HG03558 (cell line): ENCODE results near the gene MYBPC1.

Experiments
- ATAC-seq: cut with Tn5 transposase; IDR thresholded peaks from one replicate; pipeline ENCODE4 v1.9.1; 2021; ENCODE audit warnings: moderate number of reproducible peaks; ENCODE audit not compliant: unreplicated experiment; ENCODE audit errors: extremely low read depth

MYBPC1 gene

DNA sequence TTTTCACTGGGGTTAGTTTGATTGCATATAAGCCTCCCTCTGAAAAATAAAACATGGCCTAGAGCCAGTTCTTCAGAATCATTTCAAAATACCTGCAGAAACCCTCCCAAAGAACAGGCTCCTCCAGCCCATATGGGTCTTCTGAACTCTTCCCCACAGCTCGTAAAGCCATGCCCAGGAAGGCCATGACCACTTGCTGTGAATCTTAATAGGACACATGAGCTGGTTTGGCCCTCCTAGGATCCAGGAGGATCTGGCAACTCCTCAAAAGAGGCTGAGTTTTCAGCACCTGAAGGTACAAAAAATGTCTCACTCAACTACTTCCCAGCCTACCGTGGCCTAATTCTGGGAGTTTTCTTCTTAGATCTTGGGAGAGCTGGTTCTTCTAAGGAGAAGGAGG is 2.4 kb downstream of the MYBPC1 start:
- no peak for ATAC-seq

DNA sequence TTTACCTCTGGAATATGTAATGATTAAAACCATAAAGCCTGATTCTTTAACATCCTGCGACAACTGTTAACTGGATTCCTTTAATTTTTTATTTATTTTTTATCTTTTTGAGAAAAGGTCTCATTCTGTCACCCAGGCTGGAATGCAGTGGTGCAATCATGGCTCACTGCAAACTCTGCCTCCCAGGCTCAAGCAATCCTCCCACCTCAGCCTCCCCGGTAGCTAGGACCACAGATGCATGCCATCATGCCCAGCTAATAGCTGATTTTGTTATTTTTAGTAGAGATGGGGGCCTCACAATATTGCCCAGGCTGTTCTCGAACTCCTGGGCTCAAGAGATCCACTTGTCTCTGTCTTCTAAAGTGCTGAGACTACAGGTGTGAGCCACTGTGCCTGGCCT is 3.7 kb downstream of the MYBPC1 start:
- ATAC-seq = no peak

DNA sequence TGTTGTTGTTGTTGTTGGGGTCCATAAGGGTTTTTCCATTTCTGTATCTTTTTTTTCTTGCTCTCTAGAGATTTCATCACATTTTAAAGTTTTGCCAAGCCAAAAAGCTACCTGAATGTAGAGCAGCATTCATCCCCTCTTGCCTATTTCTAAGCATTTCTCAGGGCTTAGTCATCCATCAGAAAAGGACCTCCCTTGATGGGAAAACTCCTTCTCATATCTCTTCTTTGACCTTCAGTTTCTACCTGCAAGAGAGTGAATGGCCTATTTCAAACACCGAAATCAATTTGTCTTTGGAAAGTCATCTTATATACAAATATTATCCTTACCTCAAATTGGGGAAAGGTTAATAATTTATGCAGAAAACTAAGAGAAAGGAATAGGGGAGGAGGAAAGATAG is 4.5 kb downstream of the MYBPC1 start:
- ATAC-seq = no peak

DNA sequence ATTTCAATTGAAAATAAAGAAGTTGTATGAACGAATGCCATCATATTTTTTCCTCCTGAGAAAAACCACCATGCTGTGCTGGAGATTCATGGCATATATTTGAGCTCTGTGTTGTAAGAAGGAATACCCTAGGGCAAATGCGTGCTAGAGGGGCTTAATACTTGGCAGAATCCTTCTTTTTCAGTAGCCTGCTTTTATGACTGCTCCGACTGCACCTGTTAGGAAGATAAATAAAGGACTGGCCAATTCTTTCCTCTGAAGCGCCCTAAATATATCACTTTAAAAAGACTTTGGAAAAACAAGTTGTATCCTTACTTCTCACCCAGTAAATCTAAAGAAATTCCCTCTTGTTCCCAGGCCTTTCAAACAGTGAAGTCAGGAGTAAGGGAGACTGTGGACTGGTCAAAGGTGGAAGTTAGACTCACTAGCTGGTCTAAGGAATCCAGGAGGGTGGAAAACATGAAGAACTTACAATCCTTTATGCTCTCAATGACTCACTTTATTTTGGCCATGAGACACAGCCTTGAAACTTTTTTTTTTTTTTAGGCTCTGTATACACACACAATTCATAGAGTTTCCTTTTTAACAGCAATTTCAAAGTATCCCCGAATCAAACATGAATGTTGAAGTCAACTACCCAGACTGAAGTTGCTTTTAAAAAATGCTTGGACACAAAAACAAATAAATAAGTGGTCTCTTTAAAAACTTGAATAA is 5.2 kb downstream of the MYBPC1 start:
- ATAC-seq = no peak

DNA sequence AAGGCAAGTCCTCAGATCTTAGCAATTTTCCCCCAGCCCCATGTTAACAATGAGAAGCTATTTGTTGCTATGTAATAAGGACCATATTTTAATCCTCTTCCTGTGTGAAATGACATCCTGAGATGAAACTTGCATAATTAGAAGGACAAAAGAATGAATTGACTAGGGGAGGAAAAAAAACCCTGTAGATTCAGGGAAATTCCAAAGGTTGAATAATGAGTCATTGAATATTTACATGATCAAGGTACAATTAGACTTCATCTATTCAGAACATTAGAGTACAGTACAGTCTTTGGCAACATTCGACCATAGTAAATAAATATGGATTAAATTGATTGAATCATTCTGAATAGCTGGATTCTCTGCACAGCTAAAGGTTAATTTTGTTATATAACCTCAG is 9.4 kb downstream of the MYBPC1 start:
- ATAC-seq = no peak

DNA sequence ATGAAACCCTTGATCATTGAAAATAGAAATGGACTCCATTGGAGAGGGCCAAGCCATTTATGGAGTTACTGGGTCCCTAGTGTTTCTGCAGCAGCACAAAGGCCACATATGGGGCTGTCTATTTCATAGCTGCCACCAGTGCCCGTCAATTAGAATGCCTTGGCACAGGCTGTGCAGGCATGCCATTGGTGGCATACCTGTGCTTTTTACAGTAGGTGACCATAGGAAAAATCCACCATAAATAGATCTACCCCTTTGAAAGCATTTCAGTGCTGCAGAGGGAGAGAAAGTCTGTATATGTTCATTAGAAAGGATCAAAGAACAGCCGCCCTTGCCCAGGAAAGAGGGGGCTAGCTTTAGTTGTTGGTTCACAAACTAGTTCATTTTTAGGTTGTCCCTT is 13.1 kb downstream of the MYBPC1 start:
- no peak for ATAC-seq

DNA sequence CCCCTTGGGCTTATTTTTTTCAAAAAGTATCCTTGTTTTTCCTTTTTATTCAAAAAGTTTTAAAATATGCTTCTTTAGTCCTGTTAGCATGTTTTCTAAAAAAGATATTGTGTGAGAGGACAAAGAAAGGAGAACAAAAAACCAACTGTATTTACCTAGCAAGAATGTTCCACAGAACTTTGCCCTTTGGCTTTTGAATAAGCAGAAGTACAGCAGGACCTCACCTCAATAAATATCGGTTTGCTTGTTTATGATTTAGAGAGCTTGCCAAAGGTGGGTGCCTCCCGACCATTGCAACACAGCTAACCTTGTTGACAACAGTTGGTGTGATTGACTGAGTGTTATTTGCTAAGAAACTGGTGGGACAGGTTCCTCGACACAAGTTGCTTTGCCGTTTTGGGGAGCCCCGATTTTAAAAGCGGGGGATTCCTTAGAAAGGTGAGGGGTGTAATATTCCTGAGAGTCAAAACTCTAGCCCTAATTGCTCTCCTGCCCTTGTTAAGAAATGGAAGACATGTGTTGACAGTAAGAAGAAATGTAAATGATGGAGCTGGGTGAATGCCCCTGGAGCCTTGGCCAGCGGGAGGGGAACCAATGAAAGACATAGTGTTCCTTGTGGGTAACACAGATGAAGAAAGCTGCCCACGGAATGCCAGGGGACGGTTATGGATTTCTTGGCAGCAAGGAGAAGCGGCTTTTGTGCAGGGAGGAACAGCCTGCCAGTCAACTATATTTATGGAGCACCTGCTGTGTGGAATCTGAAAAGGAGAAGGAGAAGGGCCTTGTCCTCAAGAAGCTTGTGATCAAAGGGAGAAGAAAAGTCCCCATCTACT is 13.7 kb downstream of the MYBPC1 start:
- ATAC-seq = no peak

DNA sequence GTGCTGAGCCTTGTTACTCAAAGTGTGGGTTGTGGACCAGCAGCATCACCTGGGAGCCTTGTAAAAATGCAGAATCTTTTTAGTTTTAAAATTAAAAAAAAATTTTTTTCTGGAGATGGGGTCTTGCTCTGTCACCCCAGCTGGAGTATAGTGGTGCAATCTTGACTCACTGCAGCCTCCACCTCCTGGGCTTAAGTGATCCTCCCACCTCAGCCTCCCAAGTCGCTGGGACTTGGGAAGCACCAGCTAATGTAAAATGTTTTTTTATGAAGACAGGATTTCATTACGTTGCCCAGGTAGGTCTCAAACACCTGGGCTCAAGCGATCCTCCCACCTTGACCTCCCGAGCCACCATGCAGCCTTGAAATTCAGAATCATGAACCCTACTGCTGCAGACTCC is 14.4 kb downstream of the MYBPC1 start:
- no peak for ATAC-seq

DNA sequence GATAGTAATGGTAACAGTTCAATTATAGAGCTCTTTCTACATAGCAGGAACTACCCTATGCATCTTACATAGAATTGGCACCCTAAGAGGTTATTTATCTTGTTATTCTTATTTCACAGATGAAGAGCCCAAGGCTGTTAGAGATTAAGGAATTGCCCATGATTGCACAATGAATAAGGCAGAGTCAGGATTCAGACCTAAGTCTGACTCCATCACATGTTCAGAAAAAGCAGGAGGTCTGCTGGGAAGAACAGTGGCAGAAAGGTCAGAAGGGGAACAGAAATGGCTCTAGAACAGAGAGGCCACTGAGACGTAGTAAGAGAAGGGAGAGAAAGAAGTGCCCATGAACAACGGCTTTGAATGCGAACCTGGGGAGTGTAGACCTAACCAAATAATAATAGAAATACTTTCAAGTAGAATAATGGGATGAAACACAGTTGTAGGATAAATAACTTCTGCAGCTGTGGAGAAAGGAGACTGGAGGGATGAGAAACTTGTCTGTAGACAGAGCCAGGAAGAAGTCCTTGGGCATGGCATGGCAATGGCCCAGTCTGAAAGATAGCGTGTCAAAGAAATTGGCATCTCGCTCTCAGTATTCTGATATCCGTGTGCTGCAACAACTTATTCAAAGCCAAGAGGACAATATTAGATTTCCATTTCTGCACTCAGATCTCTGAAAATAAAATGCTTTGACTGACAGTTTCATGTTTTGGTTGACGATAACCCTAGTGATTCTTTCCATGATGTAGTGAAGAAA is 17.6 kb downstream of the MYBPC1 start:
- ATAC-seq = no peak

DNA sequence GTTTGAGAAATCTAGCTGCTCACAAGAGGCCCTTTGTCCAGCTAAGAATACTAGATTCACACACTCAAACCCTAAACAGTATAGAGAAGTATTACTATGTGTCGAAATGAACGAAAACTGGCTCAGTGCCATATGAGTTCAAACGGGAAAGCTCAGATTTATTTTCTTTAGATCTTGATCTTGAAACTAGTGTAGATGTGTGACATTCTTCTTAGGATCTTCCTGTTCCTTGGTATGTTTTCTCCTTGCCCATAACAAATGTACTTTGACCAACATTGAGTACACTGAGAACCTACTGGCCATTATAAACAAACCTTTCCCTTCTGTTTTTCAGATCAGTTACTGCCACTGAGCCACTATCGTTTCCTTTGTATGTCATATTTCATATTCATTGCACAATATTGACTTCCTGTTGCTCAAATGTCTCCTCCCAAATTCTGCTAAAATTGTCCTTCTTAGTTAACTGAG is 21.3 kb downstream of the MYBPC1 start:
- ATAC-seq = no peak

DNA sequence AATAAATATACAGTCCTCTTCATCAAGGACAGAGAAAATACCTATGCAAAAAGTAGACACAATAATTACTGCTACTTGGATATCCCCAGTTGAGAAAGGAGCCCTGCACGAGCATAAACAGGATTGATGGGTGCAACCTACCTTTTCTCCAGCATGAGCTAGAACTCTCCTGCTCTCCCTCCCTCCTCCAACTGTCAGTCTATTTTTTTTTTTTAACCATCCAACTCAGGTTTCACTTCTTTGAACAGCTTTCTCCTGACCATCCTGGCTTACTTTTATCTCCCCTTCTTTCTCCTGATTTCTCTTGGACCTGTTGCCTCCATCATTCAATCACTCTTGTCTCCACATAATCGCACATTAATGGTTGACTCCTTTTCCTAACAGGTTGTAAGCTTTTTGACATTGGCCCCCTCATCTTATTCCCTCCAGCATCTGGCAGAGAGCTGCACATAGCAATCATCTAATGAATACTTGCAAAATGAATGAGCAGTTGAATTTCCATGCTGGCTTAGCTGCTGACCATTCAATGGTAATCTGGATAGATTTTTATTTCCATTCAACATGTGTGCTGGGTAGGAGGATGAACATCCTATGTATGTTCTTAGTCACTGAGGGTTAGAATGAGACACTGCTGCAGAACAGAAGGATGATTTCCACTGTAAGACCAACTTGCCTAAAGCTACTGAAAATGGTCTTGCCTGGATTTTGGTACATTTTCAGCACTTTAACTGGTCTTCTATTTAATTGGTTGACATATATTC is 24.4 kb downstream of the MYBPC1 start:
- ATAC-seq = no peak

DNA sequence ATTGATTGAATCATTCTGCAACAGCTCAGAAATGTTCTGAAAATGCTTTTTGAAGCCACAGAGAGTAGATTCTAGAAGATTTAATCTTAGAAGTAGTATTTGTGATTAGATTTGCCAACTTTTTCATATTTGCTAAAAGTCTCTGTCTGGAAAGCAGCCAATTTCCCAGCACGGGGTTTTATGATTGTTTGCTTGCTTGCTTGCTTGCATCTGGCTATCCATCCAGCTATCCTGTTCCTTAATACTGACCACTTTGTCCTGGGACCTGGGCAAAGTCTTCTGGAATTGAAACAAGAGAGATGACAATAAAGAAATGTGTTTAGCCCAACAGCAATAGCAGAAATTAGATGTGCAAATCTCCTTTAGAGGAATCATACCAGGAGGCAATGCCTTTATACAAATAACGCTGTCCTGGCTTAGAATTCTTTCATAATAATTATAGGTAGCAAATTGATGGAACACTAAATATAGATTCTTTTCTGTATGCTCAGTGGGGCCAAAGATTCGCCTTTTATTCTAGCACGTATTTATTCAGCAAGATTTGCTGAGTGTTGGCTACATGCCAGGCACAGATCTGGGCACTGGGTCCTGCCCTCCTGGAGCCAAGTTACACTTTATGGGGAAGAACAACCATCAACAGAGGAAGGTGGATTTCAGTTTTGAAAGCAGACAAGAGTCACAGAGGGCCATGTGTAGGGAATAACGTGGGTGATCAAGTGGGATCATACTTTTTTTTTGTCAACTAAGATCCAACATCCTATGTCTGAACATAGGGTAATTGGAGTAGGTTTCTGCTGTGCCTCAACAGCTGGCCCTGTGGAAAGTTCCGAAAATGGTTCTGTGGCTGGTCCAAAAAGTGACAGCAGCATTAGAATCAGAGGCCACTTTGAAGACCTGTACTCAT is 25.3 kb downstream of the MYBPC1 start:
- no peak for ATAC-seq

DNA sequence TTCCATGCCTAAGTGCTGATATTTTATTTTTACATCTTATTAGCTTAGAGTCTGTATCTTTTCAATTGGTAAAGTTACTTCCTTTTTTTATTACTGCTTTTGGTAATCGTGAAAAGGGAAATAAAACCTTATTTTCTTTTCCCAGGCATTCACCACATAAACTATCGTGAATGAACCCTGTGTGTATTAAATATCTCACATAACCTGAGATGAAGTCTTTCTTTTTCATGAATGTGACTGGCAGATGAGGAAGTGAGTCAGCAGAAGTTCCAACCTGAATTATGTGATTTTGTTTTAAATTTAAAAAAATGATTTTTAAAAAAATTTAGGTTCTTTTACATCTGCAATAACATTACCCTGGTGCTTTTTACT is 26.0 kb downstream of the MYBPC1 start:
- ATAC-seq = no peak

DNA sequence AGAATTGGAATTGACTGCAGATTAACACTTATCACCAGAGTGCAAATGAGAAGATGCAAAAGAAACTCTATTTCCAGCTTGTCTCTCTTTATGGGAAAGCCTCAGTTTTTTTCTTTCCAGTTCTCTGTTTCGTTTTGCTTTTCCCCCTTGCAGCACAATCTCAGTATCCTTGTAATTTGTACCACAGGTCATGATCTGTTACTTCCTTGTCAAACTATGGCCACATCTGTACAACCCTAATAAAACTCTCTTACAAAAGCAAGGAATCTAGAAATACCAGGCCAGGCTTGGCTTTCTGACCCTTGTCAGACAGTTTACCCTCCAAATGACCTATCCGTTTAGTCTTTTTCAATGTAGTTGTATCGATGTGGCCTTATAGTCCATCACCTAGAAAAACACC is 33.9 kb downstream of the MYBPC1 start:
- no peak for ATAC-seq

DNA sequence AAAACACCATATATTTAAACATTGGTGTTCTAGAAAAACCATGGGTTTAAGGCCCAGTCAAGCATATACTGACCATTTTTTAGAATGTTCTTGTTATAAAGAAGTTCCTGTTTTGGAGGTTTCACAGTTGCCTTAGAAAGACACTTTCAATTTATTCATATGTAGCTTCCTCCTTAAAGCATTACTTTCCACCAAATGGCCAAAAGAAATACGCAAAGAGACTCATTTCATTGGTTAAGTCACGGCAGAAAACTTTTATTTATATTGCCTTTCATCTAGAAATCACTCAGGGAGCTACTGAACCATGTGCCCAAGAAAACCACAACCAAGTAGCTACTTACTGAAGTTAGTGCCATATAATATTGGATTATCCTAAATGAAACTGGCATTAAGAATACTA is 40.0 kb downstream of the MYBPC1 start:
- peak; percentile 94 for ATAC-seq

DNA sequence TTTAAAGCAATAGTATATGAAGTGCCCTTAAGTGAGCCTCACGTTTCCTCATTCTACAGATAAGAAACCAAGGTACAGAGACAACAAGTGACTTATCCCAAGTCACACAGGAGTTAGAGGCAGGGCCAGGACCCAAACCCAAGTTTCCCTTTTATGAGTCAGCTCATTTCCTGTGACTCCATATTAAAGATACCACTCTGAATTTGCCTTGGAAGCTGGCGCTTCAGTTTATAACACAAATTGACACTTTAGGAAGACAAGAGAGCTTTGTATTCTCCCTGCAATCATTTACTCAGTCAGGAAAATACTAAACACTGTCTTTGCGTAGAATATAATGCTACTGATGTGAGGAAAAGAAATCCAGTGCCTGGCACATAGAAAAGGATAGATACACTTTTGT is 43.2 kb downstream of the MYBPC1 start:
- no peak for ATAC-seq

DNA sequence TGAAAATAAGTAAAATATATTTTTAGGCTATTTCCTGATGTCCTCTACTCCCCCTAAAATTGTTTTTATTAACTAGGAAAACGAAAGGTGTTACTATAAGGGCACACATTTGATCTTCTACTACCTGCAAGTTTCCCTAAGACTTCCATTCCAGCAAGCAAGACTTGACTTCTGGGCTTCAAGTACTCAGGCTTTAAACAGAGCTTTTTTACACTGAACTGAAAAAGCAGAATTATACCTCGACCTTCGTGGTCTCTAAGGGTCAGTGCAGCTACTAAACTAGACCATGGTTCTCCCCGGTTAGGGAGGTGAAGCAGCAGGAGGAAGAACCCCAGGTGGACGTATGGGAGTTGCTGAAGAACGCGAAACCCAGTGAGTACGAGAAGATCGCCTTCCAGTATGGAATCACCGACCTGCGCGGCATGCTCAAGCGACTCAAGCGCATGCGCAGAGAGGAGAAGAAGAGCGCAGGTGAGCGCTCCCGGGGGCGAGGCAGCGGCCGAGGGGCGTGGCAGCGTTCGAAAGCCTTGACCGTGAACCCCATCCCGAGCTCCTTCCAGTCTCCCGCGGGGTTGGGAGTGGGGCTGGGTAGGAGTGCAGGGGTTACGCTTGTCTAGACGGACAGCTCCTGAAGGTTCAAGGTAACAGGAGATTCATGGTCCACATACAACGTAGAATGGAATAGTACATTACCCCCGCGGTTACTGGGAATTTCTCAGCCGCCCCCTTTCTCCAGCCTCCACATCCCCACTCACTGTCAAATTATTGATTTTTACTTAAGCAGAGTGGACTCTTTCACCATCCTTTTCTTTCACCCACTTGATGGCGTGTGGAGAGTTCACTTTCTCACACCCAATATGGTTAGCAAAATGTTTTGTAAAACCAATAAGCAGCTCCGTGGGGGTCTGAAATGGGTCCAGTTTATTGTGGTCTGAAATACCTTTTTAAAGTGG is 47.6 kb downstream of the MYBPC1 start:
- ATAC-seq = no peak

DNA sequence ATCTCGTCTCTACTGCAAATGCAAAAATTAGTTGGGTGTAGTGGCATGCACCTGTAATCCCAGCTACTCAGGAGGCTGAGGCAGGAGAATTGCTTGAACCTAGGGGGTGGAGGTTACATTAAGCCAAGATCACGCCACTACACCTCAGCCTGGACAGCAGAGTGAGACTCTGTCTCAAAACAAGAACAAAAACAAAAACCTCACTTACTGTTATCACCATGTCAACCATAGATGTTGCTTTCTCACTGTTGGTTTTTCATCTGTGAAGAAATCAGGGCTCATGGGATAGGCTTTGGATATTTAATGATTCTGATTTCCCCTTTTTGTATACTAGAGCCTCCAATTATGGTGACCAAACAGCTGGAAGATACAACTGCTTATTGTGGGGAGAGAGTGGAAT is 52.9 kb downstream of the MYBPC1 start:
- no peak for ATAC-seq
